ENCODE results near the gene GPSM3.
"Not testable (repeated sequence)": the region's sequence is repeated elsewhere in the genome, so short reads cannot be mapped to it uniquely, and the experiment has no call there.

The GPSM3 gene

GRCh38 chr6:32152769-32153563 is 39.5 kb downstream of the GPSM3 start:
- in situ Hi-C loops (cut with MboI; ENCODE audit: low sequenced_read_pairs), result no loop called here

GRCh38 chr6:32151863-32152768 is 40.3 kb downstream of the GPSM3 start, which contains the start of gene PRRT1:
PRRT1 (minus strand) TSS chr6:32151939; CDS start chr6:32151827, 112 bp downstream.
- in situ Hi-C loops (cut with MboI; ENCODE audit: low sequenced_read_pairs), result no loop called here

- in situ Hi-C loops (cut with MboI; ENCODE audit: low sequenced_read_pairs), result no loop called here
These were observed 41.1 kb downstream of the GPSM3 start for GRCh38 chr6:32151181-32151862.

- in situ Hi-C loops (cut with MboI; ENCODE audit: low sequenced_read_pairs), result no loop called here
These were observed 42.2 kb downstream of the GPSM3 start for GRCh38 chr6:32149932-32150870.

- in situ Hi-C loops (cut with MboI; ENCODE audit: low sequenced_read_pairs), result no loop called here
These were observed 43.2 kb downstream of the GPSM3 start for GRCh38 chr6:32149092-32149755.

- in situ Hi-C loops (cut with MboI; ENCODE audit: low sequenced_read_pairs), result no loop called here
These were observed 44.0 kb downstream of the GPSM3 start for GRCh38 chr6:32148289-32149091.

GRCh38 chr6:32147401-32148132 is 44.9 kb downstream of the GPSM3 start:
- in situ Hi-C loops (cut with MboI; ENCODE audit: low sequenced_read_pairs), result no loop called here

- in situ Hi-C loops (cut with MboI; ENCODE audit: low sequenced_read_pairs), result no loop called here
These were observed 45.8 kb downstream of the GPSM3 start for GRCh38 chr6:32146687-32147086.

- in situ Hi-C loops (cut with MboI; ENCODE audit: low sequenced_read_pairs), result no loop called here
These were observed 46.2 kb downstream of the GPSM3 start for GRCh38 chr6:32146287-32146686.

GRCh38 chr6:32144238-32144637 is 48.2 kb downstream of the GPSM3 start:
- in situ Hi-C loops (cut with MboI; ENCODE audit: low sequenced_read_pairs), result not testable (repeated sequence)

Measured in HL-60/S4 treated with phorbol 12-myristate 13-acetate at 8.2 ng/mL for 4 days and 3 days (cell line).